Prostate gland (tissue), 2 donors: Measurements from ENCODE around the gene AGBL5.
"Not testable (repeated sequence)": the region's sequence is repeated elsewhere in the genome, so short reads cannot be mapped to it uniquely, and the experiment has no call there.

Experiments
- POLR2A ChIP-seq: fragments of 450-650 bp; IDR thresholded peaks from one replicate; pipeline ENCODE4 v1.6.1; 2016; ENCODE audit warnings: antibody characterized with exemption, mild to moderate bottlenecking
- POLR2AphosphoS5 ChIP-seq: sonication (generic); formaldehyde crosslinking; IDR thresholded peaks from one replicate; pipeline ENCODE4 v1.6.1; 2017; ENCODE audit warnings: antibody characterized with exemption
- TF ChIP-seq, protein P1 (sequence below), 4 experiments: fragments of 200-600 bp in 2 of 4; fragments of 450-650 bp in 2 of 4; sonication (generic) in 2 of 4; IDR thresholded peaks; 1 replicate in 3 of 4; 2 replicates in 1 of 4; pipeline ENCODE4 v1.5.1; 2016 to 2019; ENCODE audit warnings: antibody characterized with exemption in 4 of 4, mild to moderate bottlenecking in 2 of 4, moderate library complexity in 2 of 4

GRCh38 chr2:27110603-27111352 lies 59.3 kb downstream of the AGBL5 start:
- TF ChIP-seq, protein P1, sequence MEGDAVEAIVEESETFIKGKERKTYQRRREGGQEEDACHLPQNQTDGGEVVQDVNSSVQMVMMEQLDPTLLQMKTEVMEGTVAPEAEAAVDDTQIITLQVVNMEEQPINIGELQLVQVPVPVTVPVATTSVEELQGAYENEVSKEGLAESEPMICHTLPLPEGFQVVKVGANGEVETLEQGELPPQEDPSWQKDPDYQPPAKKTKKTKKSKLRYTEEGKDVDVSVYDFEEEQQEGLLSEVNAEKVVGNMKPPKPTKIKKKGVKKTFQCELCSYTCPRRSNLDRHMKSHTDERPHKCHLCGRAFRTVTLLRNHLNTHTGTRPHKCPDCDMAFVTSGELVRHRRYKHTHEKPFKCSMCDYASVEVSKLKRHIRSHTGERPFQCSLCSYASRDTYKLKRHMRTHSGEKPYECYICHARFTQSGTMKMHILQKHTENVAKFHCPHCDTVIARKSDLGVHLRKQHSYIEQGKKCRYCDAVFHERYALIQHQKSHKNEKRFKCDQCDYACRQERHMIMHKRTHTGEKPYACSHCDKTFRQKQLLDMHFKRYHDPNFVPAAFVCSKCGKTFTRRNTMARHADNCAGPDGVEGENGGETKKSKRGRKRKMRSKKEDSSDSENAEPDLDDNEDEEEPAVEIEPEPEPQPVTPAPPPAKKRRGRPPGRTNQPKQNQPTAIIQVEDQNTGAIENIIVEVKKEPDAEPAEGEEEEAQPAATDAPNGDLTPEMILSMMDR (IDR thresholded peaks at IDR 0.05) = not testable (repeated sequence)
- not testable (repeated sequence) for TF ChIP-seq POLR2A, POLR2AphosphoS5
